HL-60 (cell line): ENCODE measurements around the gene WWOX.

Experiments
- DNase-seq, 2 experiments: peaks; one replicate each; pipeline ENCODE4 v3.0.0-alpha.2; 2010 to 2020; ENCODE audit warnings: low read depth in 1 of 2, low spot score in 1 of 2
- H3K27ac ChIP-seq: fragments of 250-450 bp; sonication (Bioruptor Pico); replicated peaks from 2 replicates; pipeline ENCODE4 v1.5.1; 2020; ENCODE audit warnings: mild to moderate bottlenecking, moderate library complexity
- H3K27me3 ChIP-seq: fragments of 250-450 bp; sonication (Bioruptor Pico); 2 replicates; pipeline ENCODE4 v1.5.1; 2021; ENCODE audit warnings: mild to moderate bottlenecking, moderate library complexity; ENCODE audit not compliant: insufficient read depth, poor library complexity, severe bottlenecking
- H3K4me3 ChIP-seq: replicated peaks from 2 replicates; pipeline ENCODE4 v1.5.1; 2011; ENCODE audit warnings: mild to moderate bottlenecking, control low read depth, low read length; ENCODE audit not compliant: insufficient read depth
- CTCF ChIP-seq: IDR thresholded peaks from one replicate; pipeline ENCODE4 v1.5.1; 2011; ENCODE audit warnings: low read length, control low read depth, inconsistent platforms; ENCODE audit not compliant: insufficient read depth
- GABPA ChIP-seq: IDR thresholded peaks from 2 replicates; pipeline ENCODE4 v1.6.1; 2012; ENCODE audit warnings: low read depth
- POLR2AphosphoS5 ChIP-seq: IDR thresholded peaks from 2 replicates; pipeline ENCODE4 v1.6.1; 2012; ENCODE audit warnings: low read depth
- REST ChIP-seq: IDR thresholded peaks from 2 replicates; pipeline ENCODE4 v1.6.1; 2012; ENCODE audit warnings: low read depth; ENCODE audit not compliant: insufficient replicate concordance
- SPI1 ChIP-seq: IDR thresholded peaks from 2 replicates; pipeline ENCODE4 v1.6.1; 2012; ENCODE audit warnings: low read depth, mild to moderate bottlenecking, borderline replicate concordance

WWOX gene

GRCh38 chr16:79173919-79174318 is 1074.5 kb downstream of the WWOX start:
- Histone ChIP-seq H3K27ac (no peak overlapping the region), H3K4me3 (no peak overlapping the region), H3K27me3 (no peaks in the 10 kb centered on the region)
- no peak for DNase-seq
- TF ChIP-seq REST (no peak), POLR2AphosphoS5 (no peak), CTCF (no peak), GABPA (no peak), SPI1 (no peak)

GRCh38 chr16:79175286-79176057 is 1076.0 kb downstream of the WWOX start:
- no peak for TF ChIP-seq REST
- no peak for TF ChIP-seq POLR2AphosphoS5
- no peak for TF ChIP-seq SPI1
- TF ChIP-seq CTCF, result no peak
- no peak for DNase-seq
- Histone ChIP-seq H3K27me3 (no peaks in the 10 kb centered on the region), H3K27ac (no peak overlapping the region), H3K4me3 (no peak overlapping the region)

GRCh38 chr16:79177018-79177417 is 1077.6 kb downstream of the WWOX start:
- Histone ChIP-seq H3K27me3 (no peaks in the 10 kb centered on the region), H3K4me3 (no peak overlapping the region), H3K27ac (no peak overlapping the region)
- peak in 1 of 2 experiments; percentile 5 for DNase-seq
- TF ChIP-seq GABPA, result no peak
- no peak for TF ChIP-seq POLR2AphosphoS5
- no peak for TF ChIP-seq CTCF
- no peak; the same call in 1 of the 2 replicates for TF ChIP-seq SPI1
- no peak for TF ChIP-seq REST
